HG02623 (cell line): ENCODE results near the gene GNAS.

Experiments
- ATAC-seq: cut with Tn5 transposase; IDR thresholded peaks from one replicate; pipeline ENCODE4 v1.9.1; 2021; ENCODE audit warnings: moderate library complexity; ENCODE audit not compliant: unreplicated experiment

Gene GNAS

GRCh38 chr20:58895448-58896180 lies 43.1 kb downstream of the GNAS start:
- ATAC-seq: no peak

GRCh38 chr20:58896820-58897219 lies 44.3 kb downstream of the GNAS start:
- ATAC-seq: no peak

- no peak for ATAC-seq
Measured at GRCh38 chr20:58897488-58897887, 45.0 kb downstream of the GNAS start.

DNA sequence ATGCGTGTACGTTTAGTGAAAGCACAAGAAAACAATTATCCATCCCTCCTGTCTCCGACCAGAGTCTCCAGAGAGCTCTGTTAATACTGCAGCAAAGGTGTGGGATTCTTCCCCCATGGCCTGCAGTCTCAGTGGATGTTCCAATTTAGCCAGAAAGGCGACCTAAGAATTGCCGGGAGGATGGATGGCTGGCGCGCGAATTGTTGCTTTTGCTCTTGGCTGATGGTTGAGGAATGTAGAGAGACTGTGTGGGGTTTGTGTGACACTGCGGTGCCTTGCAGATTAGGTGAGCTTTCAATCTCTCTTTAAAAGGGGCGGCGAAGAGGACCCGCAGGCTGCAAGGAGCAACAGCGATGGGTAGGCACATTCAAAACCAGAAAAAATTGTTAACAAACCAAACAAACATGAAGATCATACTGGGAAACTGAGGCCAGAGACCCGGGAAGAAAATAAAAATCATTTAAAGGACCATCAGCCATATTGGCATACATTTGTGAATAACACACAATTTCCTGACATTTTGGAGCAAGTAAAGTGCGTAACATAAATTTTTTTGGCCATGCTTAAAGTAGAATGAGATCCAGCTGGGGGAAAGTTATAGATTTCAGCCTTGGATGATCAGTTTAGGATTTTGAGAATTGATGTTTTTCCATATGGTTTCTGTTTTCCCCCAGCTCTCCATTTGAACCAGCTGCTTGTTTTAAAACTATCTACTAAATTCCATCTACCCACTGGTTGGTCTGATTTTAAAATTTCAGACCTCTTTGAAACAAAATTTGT lies 46.3 kb downstream of the GNAS start:
- ATAC-seq: no peak

DNA sequence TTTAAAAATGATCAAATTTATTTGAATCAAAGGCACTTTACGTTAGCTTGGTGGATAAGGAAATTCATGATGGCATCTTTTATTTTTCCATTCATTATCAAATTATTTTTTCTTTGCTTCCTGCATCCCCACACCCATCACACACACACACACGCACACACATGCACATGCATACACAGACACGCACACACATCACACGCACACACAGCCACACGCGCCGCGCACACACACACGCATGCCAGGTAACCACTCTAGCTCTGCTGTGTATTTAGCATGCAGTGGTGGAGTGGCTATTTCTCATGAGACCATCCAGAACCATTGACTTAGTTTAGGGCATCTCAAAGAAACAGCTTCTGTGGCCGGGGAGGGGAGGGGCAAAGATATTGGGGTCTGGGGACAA lies 47.0 kb downstream of the GNAS start:
- no peak for ATAC-seq

- ATAC-seq: no peak
Measured at GRCh38 chr20:58900397-58900796, 47.9 kb downstream of the GNAS start.

DNA sequence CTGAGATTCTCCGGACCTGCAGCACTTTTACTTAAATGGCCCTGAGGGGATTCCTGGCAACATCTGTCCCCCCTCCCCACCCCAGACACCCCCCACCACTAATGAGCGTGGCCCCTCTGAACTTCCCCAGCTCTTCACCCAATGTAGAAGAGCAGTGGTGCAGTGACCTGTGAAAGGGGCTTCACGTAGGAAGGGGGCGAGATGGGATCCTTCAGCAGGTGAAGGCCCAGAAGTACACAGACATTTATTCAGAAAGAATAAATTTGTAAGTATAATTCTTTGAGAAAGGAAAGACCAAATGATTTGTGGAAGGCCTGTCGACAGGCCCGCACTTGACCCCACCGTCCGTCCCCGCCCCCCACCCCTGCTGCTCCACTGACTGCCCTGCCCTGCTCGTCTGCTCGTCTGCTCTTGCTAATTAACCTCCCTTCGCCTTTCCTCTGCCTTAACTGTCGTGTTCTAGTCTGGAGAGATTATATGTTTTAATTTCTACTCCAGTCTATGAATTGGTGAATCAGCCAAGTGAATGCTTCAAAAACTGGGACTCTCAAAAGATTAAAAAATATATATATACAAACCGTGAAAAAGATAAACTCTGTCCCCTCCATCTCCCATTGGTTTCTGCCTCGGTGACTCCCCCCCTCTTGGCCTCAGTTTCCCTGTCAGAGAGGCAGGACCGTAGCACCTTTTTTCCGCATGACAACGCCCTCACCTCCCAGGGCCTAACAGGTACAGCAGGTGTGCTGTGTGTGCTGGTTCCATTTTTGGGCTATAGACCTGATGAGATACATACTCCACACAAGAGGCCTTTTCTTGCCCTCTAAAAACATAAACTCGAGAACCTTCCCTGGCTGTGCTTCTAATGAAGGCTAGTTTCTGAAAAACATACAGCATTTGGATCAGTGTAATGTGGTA lies 49.2 kb downstream of the GNAS start:
- no peak for ATAC-seq

DNA sequence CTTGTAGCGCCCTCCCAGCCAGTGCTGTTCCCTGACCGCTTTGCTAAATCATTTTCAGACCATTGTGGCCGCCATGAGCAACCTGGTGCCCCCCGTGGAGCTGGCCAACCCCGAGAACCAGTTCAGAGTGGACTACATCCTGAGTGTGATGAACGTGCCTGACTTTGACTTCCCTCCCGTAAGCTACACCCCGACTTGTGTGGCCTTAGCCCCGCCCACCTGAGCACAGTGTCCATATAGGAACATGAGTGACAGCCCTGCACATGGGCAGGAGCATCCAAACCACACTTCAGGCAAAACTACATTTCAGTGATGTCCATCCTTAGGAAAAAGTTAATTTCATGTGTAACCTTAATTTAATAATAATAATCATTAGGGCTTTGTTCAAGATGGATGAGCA lies 51.1 kb downstream of the GNAS start:
- ATAC-seq: no peak

DNA sequence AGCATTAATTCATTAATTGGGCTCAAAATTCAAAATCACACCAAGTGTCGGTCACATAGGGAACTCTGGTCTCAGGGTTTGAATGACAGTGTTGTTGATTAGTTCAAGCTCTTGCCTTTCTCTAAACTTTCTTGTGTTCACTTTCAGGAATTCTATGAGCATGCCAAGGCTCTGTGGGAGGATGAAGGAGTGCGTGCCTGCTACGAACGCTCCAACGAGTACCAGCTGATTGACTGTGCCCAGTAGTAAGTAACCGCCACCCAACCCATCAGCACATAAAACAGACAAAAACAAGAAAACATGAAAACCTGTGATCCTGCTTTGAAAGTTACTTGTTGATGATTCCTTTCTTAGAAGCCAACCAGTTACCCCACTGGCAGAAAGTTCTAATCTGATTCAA lies 52.7 kb downstream of the GNAS start:
- ATAC-seq: no peak

GRCh38 chr20:58906111-58906510 lies 53.6 kb downstream of the GNAS start:
- ATAC-seq: no peak

GRCh38 chr20:58906894-58907293 lies 54.4 kb downstream of the GNAS start:
- no peak for ATAC-seq

DNA sequence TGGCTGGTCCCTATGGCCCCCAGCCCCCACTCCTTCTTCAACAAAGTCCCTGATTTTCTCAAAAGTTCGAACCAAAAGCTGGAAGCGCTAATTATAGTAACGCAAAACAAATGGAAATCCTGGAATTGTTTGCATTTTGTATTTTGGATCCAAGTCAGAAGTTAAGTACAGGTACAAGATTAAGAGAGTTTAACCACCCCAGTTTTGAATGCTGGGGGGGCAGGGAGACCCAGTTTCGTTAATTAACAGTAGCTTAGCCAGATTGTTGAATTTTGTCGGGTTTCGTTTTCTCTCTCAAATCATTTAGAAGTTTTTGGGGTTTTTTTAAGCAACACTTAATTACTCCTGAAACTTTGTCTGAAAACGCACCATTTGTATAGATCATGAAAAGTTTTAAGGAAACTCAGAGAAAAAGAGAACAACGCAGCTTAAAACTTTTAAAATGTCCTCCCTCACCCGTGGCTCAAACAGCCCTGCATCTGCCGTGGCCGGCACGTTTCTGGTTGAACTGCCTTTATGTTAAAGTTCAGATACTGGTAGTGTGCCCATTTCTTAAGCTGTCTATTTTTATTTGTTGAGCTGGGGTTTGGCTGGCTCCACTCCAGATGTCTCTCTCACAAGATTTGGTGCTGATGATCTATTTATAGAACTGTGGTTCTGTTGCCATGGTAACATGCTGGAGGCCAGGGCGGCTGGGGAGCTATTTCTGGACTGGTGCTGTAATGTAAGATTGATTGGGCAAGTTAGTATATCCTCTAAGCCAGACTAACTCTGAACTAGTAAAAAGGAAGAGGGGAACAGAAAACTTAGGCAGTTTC lies 55.0 kb downstream of the GNAS start:
- ATAC-seq: peak; percentile 79

GRCh38 chr20:58908221-58908620 lies 55.7 kb downstream of the GNAS start:
- no peak for ATAC-seq

GRCh38 chr20:58908941-58909340 lies 56.4 kb downstream of the GNAS start:
- ATAC-seq: no peak

- ATAC-seq: no peak
Measured at GRCh38 chr20:58909585-58909984, 57.1 kb downstream of the GNAS start.

DNA sequence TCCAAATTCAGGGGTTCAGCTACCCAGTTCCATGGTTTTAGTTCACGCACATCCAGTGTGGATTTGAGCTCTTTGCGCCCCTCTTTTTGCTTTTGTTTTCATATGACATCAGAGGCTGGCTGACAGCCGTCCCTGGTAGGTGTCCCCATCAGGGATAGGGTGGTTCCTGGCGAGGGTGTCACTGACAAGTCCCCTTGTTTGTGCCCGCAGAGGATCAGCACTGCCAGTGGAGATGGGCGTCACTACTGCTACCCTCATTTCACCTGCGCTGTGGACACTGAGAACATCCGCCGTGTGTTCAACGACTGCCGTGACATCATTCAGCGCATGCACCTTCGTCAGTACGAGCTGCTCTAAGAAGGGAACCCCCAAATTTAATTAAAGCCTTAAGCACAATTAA lies 58.0 kb downstream of the GNAS start:
- no peak for ATAC-seq

DNA sequence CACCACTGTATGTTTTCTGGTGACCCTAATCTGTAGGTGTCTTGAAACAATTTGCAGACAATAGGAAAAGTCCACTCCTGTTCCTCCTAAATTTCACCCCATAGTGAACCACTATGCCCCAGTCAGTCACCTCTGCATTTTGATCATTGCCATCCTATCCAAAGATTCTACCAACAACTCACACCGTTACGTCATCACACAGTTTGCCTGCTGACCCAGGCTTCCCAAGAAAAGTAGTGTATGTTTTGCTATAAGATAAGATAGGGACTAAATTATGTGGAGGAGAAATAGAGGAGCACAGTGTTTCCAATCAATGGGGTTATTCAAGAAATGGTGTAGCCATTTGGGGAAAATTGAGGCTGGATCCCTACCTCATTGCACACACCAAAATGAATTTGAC lies 58.8 kb downstream of the GNAS start:
- no peak for ATAC-seq

- ATAC-seq: no peak
Measured at GRCh38 chr20:58911970-58912369, 59.5 kb downstream of the GNAS start.

DNA sequence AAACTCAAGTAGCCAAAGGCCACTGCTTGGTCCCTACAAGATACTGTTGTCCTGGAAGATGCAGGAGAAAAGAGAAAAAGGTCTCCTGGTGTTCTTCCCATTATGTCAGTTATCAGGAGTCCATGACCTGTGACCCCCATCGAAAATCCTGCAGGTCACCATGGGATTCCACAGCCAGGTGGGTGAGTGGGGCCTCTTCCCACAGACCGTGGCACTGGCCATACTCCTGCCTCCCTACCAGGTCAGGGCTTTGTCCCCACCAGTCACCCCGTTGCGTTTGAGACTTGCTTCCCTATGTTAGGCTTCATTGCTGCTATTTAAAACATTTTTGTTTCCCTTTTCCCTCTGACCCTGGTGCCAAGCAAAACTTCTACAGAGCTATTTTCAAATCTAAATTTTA lies 60.6 kb downstream of the GNAS start:
- ATAC-seq: no peak

GRCh38 chr20:58918621-58919020 lies 66.1 kb downstream of the GNAS start:
- ATAC-seq: no peak

DNA sequence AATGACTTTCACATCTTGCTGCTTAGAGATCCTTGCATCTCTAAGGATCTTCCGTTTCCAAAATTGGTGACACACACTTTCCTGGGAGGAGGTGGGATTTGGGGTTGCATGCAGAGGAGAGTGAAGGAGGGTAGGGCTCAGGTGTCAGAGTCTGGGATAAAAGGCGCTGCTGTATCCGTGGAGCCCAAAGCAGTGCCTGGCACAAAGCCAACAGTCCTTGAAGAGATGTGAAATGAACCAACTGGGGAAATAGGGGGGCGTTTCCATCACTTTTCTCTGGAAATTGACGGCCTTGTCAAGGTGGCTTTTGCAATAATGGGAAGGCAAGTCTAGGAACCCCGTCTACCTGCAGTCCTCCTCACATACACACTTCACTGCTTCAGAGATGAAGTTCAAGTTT lies 69.0 kb downstream of the GNAS start:
- ATAC-seq: no peak
